HepG2 (cell line): ENCODE results near the gene KCNK7. TPM values are rescaled to one million over a fixed set of nuclear protein-coding genes. Genes with fewer than 3 reads are reported as not detected.

ENCODE experiments used
- ATAC-seq: fragments of 200-7000 bp; cut with Tn5 transposase; 3 replicates; pipeline ENCODE4 v1.9.1; 2020; ENCODE audit warnings: mild to moderate bottlenecking, moderate library complexity
- BruUV-seq: library from RNA; stranded (reverse); fragments of 400-500 nt; replicated peaks from 2 replicates; lab custom pipeline; 2021; lab: Mats Ljungman, UMichigan
- CTCF ChIA-PET: fragments of 300-600 bp; formaldehyde crosslinking; extraction: SDS; loops from one replicate; lab custom pipeline; 2021; ENCODE audit warnings: low total read pairs, inconsistent platforms, low intra/inter-chr PET ratio; lab: Yijun Ruan, JAX
- POLR2A ChIA-PET: fragments of 350-600 bp; sonication (Branson Sonifier 250); formaldehyde crosslinking; loops from one replicate; lab custom pipeline; 2020; ENCODE audit warnings: antibody characterized with exemption, inconsistent platforms; lab: Yijun Ruan, JAX
- DNase-seq: peaks from one replicate; pipeline ENCODE4 v3.0.0-alpha.2; 2015; ENCODE audit warnings: low spot score
- FAIRE-seq: peaks from 3 replicates; lab custom pipeline; 2011; peaks lifted over from hg19 to GRCh38; lab: Jason Lieb, UNC
- H2AFZ ChIP-seq: one replicate; pipeline ENCODE4 v1.6.1; 2011; ENCODE audit warnings: low read length, inconsistent platforms
- H3K27ac ChIP-seq: fragments of 300-600 bp; 3 replicates; pipeline ENCODE4 v1.8.0; 2011; ENCODE audit warnings: mixed run types, mild to moderate bottlenecking, mixed read lengths, low read length, inconsistent platforms; ENCODE audit not compliant: insufficient read depth; ENCODE audit errors: extremely low read length
- H3K27me3 ChIP-seq, 2 experiments: fragments of 200-600 bp in 1 of 2; 2 replicates in 1 of 2; 3 replicates in 1 of 2; pipeline versions ENCODE4 v1.6.0 to v1.8.0; 2011; ENCODE audit warnings: low read length in 2 of 2, mild to moderate bottlenecking in 2 of 2, moderate library complexity in 2 of 2, inconsistent platforms in 1 of 2; ENCODE audit not compliant: insufficient read depth in 2 of 2, control insufficient read depth in 1 of 2
- H3K36me3 ChIP-seq, 2 experiments: fragments of 200-600 bp in 1 of 2; replicated peaks in 1 of 2; 2 replicates in 1 of 2; 3 replicates in 1 of 2; pipeline versions ENCODE4 v1.5.1 to v1.8.0; 2011; ENCODE audit warnings: low read length in 2 of 2, inconsistent platforms in 1 of 2; ENCODE audit not compliant: insufficient read depth in 2 of 2, control insufficient read depth in 1 of 2
- H3K4me1 ChIP-seq: 2 replicates; pipeline ENCODE4 v1.5.1; 2012; ENCODE audit warnings: low read length, inconsistent platforms; ENCODE audit not compliant: insufficient read depth
- H3K4me2 ChIP-seq: 2 replicates; pipeline ENCODE4 v1.6.0; 2011; ENCODE audit warnings: low read depth, low read length, inconsistent platforms
- H3K4me3 ChIP-seq, 3 experiments: fragments of 200-600 bp in 1 of 3; sonication (generic), shearing (Covaris generic) in 1 of 3; replicated peaks in 1 of 3; 2 replicates each; pipeline ENCODE4 v1.5.1; 2011 to 2016; ENCODE audit warnings: low read length in 3 of 3, inconsistent platforms in 2 of 3, low read depth in 2 of 3, mild to moderate bottlenecking in 2 of 3, control low read depth in 1 of 3, mixed read lengths in 1 of 3; ENCODE audit not compliant: insufficient read depth in 1 of 3
- H3K79me2 ChIP-seq: one replicate; pipeline ENCODE4 v1.6.1; 2011; ENCODE audit warnings: low read length, inconsistent platforms; ENCODE audit not compliant: insufficient read depth
- H3K9ac ChIP-seq: 2 replicates; pipeline ENCODE4 v1.6.0; 2011; ENCODE audit warnings: mild to moderate bottlenecking, low read depth, low read length, inconsistent platforms; ENCODE audit not compliant: insufficient read depth
- H3K9me3 ChIP-seq: 2 replicates; pipeline ENCODE4 v1.5.1; 2012; ENCODE audit warnings: mild to moderate bottlenecking, low read length
- H4K20me1 ChIP-seq: 2 replicates; pipeline ENCODE4 v1.6.0; 2011; ENCODE audit warnings: inconsistent platforms, mild to moderate bottlenecking, low read length, moderate library complexity; ENCODE audit not compliant: insufficient read depth
- HDAC1 ChIP-seq: sonication (generic); formaldehyde crosslinking; IDR thresholded peaks from 2 replicates; pipeline ENCODE4 v1.5.1; 2020; ENCODE audit warnings: mild to moderate bottlenecking, missing genetic modification reagents
- HMG20B ChIP-seq: conservative IDR thresholded peaks from 2 replicates; pipeline ENCODE4 v1.6.1; 2016; ENCODE audit warnings: missing genetic modification reagents, missing compliant biosample characterization
- MED13 ChIP-seq: sonication (generic); formaldehyde crosslinking; IDR thresholded peaks from 2 replicates; pipeline ENCODE4 v1.5.0; 2020; ENCODE audit warnings: missing genetic modification reagents
- TBX3 ChIP-seq: fragments of 450-650 bp; IDR thresholded peaks from 2 replicates; pipeline ENCODE4 v1.6.1; 2017; ENCODE audit warnings: antibody characterized with exemption, mild to moderate bottlenecking, inconsistent platforms, borderline replicate concordance
- U2AF1 ChIP-seq: fragments of 200-400 bp; formaldehyde crosslinking; optimal IDR thresholded peaks from 2 replicates; pipeline ENCODE3; 2017; ENCODE audit warnings: mild to moderate bottlenecking, low read depth, low read length
- ZNF121 ChIP-seq: sonication (generic); formaldehyde crosslinking; IDR thresholded peaks from 2 replicates; pipeline ENCODE4 v1.5.0; 2020; ENCODE audit warnings: mild to moderate bottlenecking, missing genetic modification reagents
- ZNF282 ChIP-seq: fragments of 450-650 bp; IDR thresholded peaks from 2 replicates; pipeline ENCODE4 v1.6.1; 2018; ENCODE audit not compliant: partially characterized antibody
- ZNF737 ChIP-seq: sonication (generic); formaldehyde crosslinking; IDR thresholded peaks from 2 replicates; pipeline ENCODE4 v1.5.0; 2020; ENCODE audit warnings: missing genetic modification reagents, mild to moderate bottlenecking, borderline replicate concordance
- ZSCAN25 ChIP-seq: sonication (generic); formaldehyde crosslinking; IDR thresholded peaks from 2 replicates; pipeline ENCODE4 v1.8.0; 2022; ENCODE audit warnings: mild to moderate bottlenecking, missing genetic modification reagents
- WGBS: methylation state at CpG from one replicate; pipeline ENCODE4 v1.1.6; 2017; ENCODE audit warnings: low lambda C conversion rate; 5-methylcytosine and 5-hydroxymethylcytosine counted together
- in situ Hi-C: cut with HindIII; loops from 2 replicates; pipeline ENCODE4 v1.10.0; 2017; ENCODE audit warnings: low pct_unique_long_range_greater_than_20kb; ENCODE audit not compliant: extremely low pct_ligation_motif_present
- intact Hi-C: fragments of 100-400 bp; cut with micrococcal nuclease; formaldehyde crosslinking; loops from one replicate; pipeline ENCODE4 v1.10.0; 2022; ENCODE audit not compliant: unreplicated experiment
- polyA plus RNA-seq, 8 experiments: library from polyadenylated mRNA; depleted of rRNA in 3 of 8; stranded (reverse) in 7 of 8; unstranded in 1 of 8; fragments of >200 nt; fragmentation: Illumina TruSeq in 4 of 8; extraction: Trizol in 4 of 8; gene quantifications; 2 replicates each; pipeline versions ENCODE4 v1.2.1 to v1.2.3, GENCODE V29; 2011 to 2016; ENCODE audit warnings: low read depth in 4 of 8, missing spikeins in 1 of 8, mixed read lengths in 1 of 8; ENCODE audit not compliant: insufficient read depth in 1 of 8
- total RNA-seq, 5 experiments: library from RNA; depleted of rRNA; stranded (reverse); fragments of >200 nt; fragmentation: Illumina TruSeq; extraction: Trizol; gene quantifications; 2 replicates each; pipeline ENCODE4 v1.2.3, GENCODE V29; 2016; ENCODE audit warnings: low read depth in 1 of 5
- TF ChIP-seq, protein P1 (sequence below): sonication (generic); formaldehyde crosslinking; IDR thresholded peaks from 2 replicates; pipeline ENCODE4 v1.5.0; 2020; ENCODE audit warnings: missing genetic modification reagents, mild to moderate bottlenecking, borderline replicate concordance
- TF ChIP-seq, protein P2 (sequence below): sonication (generic); formaldehyde crosslinking; IDR thresholded peaks from 2 replicates; pipeline ENCODE4 v1.5.0; 2020; ENCODE audit warnings: missing genetic modification reagents, mild to moderate bottlenecking, borderline replicate concordance

Gene KCNK7
- total and polyA plus RNA-seq, 2 of the 13 experiments (the other 11 are each of a cell fraction or from before 2014, with no cell fraction given), result 0.11 TPM; not detected in 1

GRCh38 chr11:65555693-65556231 lies 39.8 kb downstream of the KCNK7 start (continued):
- TF ChIP-seq HMG20B (CRISPR knock-in tag), result 0 out of 2 replicates have a peak, but pooled peaks have one; percentile 28
- no peak for TF ChIP-seq U2AF1
- TF ChIP-seq, protein P1, sequence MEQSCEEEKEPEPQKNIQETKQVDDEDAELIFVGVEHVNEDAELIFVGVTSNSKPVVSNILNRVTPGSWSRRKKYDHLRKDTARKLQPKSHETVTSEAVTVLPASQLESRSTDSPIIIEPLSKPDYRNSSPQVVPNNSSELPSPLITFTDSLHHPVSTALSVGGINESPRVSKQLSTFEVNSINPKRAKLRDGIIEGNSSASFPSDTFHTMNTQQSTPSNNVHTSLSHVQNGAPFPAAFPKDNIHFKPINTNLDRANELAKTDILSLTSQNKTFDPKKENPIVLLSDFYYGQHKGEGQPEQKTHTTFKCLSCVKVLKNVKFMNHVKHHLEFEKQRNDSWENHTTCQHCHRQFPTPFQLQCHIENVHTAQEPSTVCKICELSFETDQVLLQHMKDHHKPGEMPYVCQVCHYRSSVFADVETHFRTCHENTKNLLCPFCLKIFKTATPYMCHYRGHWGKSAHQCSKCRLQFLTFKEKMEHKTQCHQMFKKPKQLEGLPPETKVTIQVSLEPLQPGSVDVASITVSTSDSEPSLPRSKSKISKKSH (CRISPR knock-in tag), result no peak
- TF ChIP-seq ZNF737 (CRISPR knock-in tag), result no peak

- in situ Hi-C loops, result loop anchor here (10.0 kb wide), 1 partner anchor 300 kb away; the partner anchor contains the start of gene CFL1
- no TSS peak for BruUV-seq
- ATAC-seq (no peak), DNase-seq (no peak)
- peaks cover 10% of the 10 kb centered on the region; the same call in 1 of the 2 replicates for H4K20me1 ChIP-seq
- no peak overlapping the region for H3K27ac ChIP-seq
- no peaks in the 10 kb centered on the region for H3K9me3 ChIP-seq
- CTCF ChIA-PET, result no interaction called here
- no peak overlapping the region for H2AFZ ChIP-seq
- WGBS, result 89% methylated on average over 4 of the region's 4 CpGs
- H3K79me2 ChIP-seq, result peaks cover 8% of the 10 kb centered on the region
- POLR2A ChIA-PET, result interaction anchor here (0.8 kb wide), 1 partner anchor 30 kb away, joined by 4 read pairs; the partner anchor contains the start of gene SCYL1
- H3K27me3 ChIP-seq, result no peaks in the 10 kb centered on the region
- TF ChIP-seq MED13 (CRISPR knock-in tag), result no peak
- TF ChIP-seq TBX3, result no peak
- no peak for TF ChIP-seq ZSCAN25
- no peak for TF ChIP-seq ZNF121 (CRISPR knock-in tag)
- TF ChIP-seq HDAC1 (CRISPR knock-in tag), result no peak
- no peak for TF ChIP-seq ZNF282
- TF ChIP-seq, protein P2, sequence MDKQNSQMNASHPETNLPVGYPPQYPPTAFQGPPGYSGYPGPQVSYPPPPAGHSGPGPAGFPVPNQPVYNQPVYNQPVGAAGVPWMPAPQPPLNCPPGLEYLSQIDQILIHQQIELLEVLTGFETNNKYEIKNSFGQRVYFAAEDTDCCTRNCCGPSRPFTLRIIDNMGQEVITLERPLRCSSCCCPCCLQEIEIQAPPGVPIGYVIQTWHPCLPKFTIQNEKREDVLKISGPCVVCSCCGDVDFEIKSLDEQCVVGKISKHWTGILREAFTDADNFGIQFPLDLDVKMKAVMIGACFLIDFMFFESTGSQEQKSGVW (CRISPR knock-in tag), result no peak
- TF ChIP-seq, all 625 proteins: peak for 0
- intact Hi-C loops, result no loop called here
- no peak overlapping the region; a peak in 1 of 6 replicates for H3K4me3 ChIP-seq
- no peak overlapping the region for H3K9ac ChIP-seq
- FAIRE-seq, result no peak
- peaks cover 71% of the 10 kb centered on the region for H3K4me1 ChIP-seq
- H3K36me3 ChIP-seq, result no peaks in the 10 kb centered on the region; a peak in 1 of 5 replicates
- H3K4me2 ChIP-seq, result 0 out of 2 replicates have a peak overlapping the region, but pooled peaks have one; percentile 94
Measured at GRCh38 chr11:65554842-65555430, 40.7 kb downstream of the KCNK7 start.
